ENCODE measurements around the gene RUBCNL.

GRCh38 chr13:46345866-46346265 lies 41.2 kb downstream of the RUBCNL start:
- TF ChIP-seq SIN3A (IDR thresholded peaks at IDR 0.05; ENCODE audit: borderline replicate concordance, insufficient read depth, low read length) (no peak), POLR2AphosphoS5 (IDR thresholded peaks at IDR 0.05; ENCODE audit: low read depth, low read length) (no peak)
